Measurements from ENCODE around the gene CMTM8. TPM values are rescaled to one million over a fixed set of nuclear protein-coding genes. Genes with fewer than 3 reads are reported as not detected.
"Not testable (repeated sequence)": the region's sequence is repeated elsewhere in the genome, so short reads cannot be mapped to it uniquely, and the experiment has no call there.

The CMTM8 gene
- total RNA-seq (10 to 100 TPM in 1 of 5 experiments, 1 to 10 TPM in 4; 7.4 to 13.6 (median 8.6) TPM), polyA plus RNA-seq (10 to 100 TPM in 1 of 2 donors, 1 to 10 TPM in 1; 8.1 to 11.8 TPM), total RNA-seq (4.3 reads per million, percentile 22 among the genes with 10 or more reads in this experiment)

- Mint-ChIP-seq H3K36me3 (peaks cover 0 to 21% (median 5%) of the 10 kb centered on the region in 5 donors), H3K27me3 (peaks cover 0 to 25% (median 0%) of the 10 kb centered on the region in 5 donors), H3K4me1 (peaks cover 37 to 58% (median 50%) of the 10 kb centered on the region in 7 donors), H3K4me3 (peak within 1 kb of the TSS; percentile 88 to 93 (median 90)), H3K9me3 (peaks cover 0 to 11% (median 0%) of the 10 kb centered on the region in 11 donors), H3K27ac (peak within 1 kb of the TSS; percentile 58 to 82 (median 74))
- peak; percentile 46 to 70 (median 67) for DNase-seq
- Histone ChIP-seq H3K4me1 (ENCODE audit: control insufficient read depth in 2 of 2, insufficient read depth in 2 of 2, low read length in 2 of 2) (peaks cover 13 to 17% of the 10 kb centered on the region in 2 donors), H3K9me3 (ENCODE audit: control insufficient read depth in 2 of 3, low read length in 3 of 3) (no peaks in the 10 kb centered on the region), H3K27ac (ENCODE audit: low read depth, low read length) (peak within 1 kb of the TSS; percentile 64), H3K4me3 (ENCODE audit: low read length) (peak within 1 kb of the TSS; percentile 81), H3K27me3 (ENCODE audit: control insufficient read depth in 2 of 2, insufficient read depth in 2 of 2, low read length in 2 of 2) (no peaks in the 10 kb centered on the region), H3K36me3 (ENCODE audit: control insufficient read depth in 2 of 3, insufficient read depth in 3 of 3, low read length in 3 of 3) (no peaks in the 10 kb centered on the region)
- intact Hi-C loops (cut with micrococcal nuclease): loop anchor here (1.0 to 5.0 kb wide), 12 partner anchors 58 to 706 kb away; partner anchors contain the start of genes CMTM6 (in 2 of the 2), DYNC1LI1 (in 2 of the 2), STT3B (in 2 of the 2) and CMTM7 (in 1 of the 2)
- ChIA-PET CTCF (interaction anchor here (0.7 to 4.4 kb wide), 6 partner anchors 49 to 330 kb away, joined by 3 to 32 read pairs (median 16); no protein-coding TSS in a partner anchor), POLR2A (interaction anchor here (0.6 to 2.7 kb wide), 10 partner anchors 20 to 213 kb away, joined by 3 to 30 read pairs (median 4); no protein-coding TSS in a partner anchor)
- ATAC-seq: peak; percentile 89
These were observed at the start of gene CMTM8 for GRCh38 chr3:32238453-32239306. Gene CMTM8 (plus strand): TSS chr3:32238680. CDS start chr3:32238973, 293 bp downstream.

GRCh38 chr3:32189693-32190092, 48.8 kb upstream of the CMTM8 start:
- no peak for DNase-seq
- Histone ChIP-seq H3K9me3 (ENCODE audit: control insufficient read depth in 2 of 3, low read length in 3 of 3) (no peaks in the 10 kb centered on the region), H3K4me3 (ENCODE audit: low read length) (no peak overlapping the region), H3K4me1 (ENCODE audit: control insufficient read depth in 2 of 2, insufficient read depth in 2 of 2, low read length in 2 of 2) (no peaks in the 10 kb centered on the region), H3K27ac (ENCODE audit: low read depth, low read length) (no peak overlapping the region), H3K36me3 (ENCODE audit: control insufficient read depth in 2 of 3, insufficient read depth in 3 of 3, low read length in 3 of 3) (no peaks in the 10 kb centered on the region), H3K27me3 (ENCODE audit: control insufficient read depth in 2 of 2, insufficient read depth in 2 of 2, low read length in 2 of 2) (no peaks in the 10 kb centered on the region)
- peaks cover 4 to 24% (median 12%) of the 10 kb centered on the region in 5 donors for H3K27me3 Mint-ChIP-seq
- POLR2A ChIA-PET: no interaction called here
- H3K4me1 Mint-ChIP-seq: no peaks in the 10 kb centered on the region
- CTCF ChIA-PET: no interaction called here
- no peak for ATAC-seq
- H3K36me3 Mint-ChIP-seq: no peaks in the 10 kb centered on the region
- no peak overlapping the region for H3K27ac Mint-ChIP-seq
- no peaks in the 10 kb centered on the region for H3K9me3 Mint-ChIP-seq
- intact Hi-C loops (cut with micrococcal nuclease): no loop called here
- H3K4me3 Mint-ChIP-seq: no peak overlapping the region

GRCh38 chr3:32190556-32190955, 47.9 kb upstream of the CMTM8 start:
- H3K4me3 Mint-ChIP-seq; H3K9me3 Mint-ChIP-seq; H3K4me1 ChIP-seq (ENCODE audit: control insufficient read depth in 2 of 2, insufficient read depth in 2 of 2, low read length in 2 of 2); H3K36me3 Mint-ChIP-seq; H3K27ac Mint-ChIP-seq; H3K27ac ChIP-seq (ENCODE audit: low read depth, low read length); CTCF ChIA-PET; H3K36me3 ChIP-seq (ENCODE audit: control insufficient read depth in 2 of 3, insufficient read depth in 3 of 3, low read length in 3 of 3); DNase-seq; POLR2A ChIA-PET; H3K4me3 ChIP-seq (ENCODE audit: low read length); H3K9me3 ChIP-seq (ENCODE audit: control insufficient read depth in 2 of 3, low read length in 3 of 3); ATAC-seq; H3K4me1 Mint-ChIP-seq; intact Hi-C loops (cut with micrococcal nuclease); H3K27me3 ChIP-seq (ENCODE audit: control insufficient read depth in 2 of 2, insufficient read depth in 2 of 2, low read length in 2 of 2): not testable (repeated sequence)
- H3K27me3 Mint-ChIP-seq: peaks cover 4 to 19% (median 15%) of the 10 kb centered on the region in 5 donors

GRCh38 chr3:32193101-32193500, 45.4 kb upstream of the CMTM8 start:
- no peaks in the 10 kb centered on the region for H3K4me1 ChIP-seq (ENCODE audit: control insufficient read depth in 2 of 2, insufficient read depth in 2 of 2, low read length in 2 of 2)
- H3K36me3 ChIP-seq (ENCODE audit: control insufficient read depth in 2 of 3, insufficient read depth in 3 of 3, low read length in 3 of 3): no peaks in the 10 kb centered on the region
- Mint-ChIP-seq H3K36me3 (no peaks in the 10 kb centered on the region), H3K9me3 (no peaks in the 10 kb centered on the region), H3K27ac (no peak overlapping the region), H3K4me3 (no peak overlapping the region), H3K4me1 (no peaks in the 10 kb centered on the region), H3K27me3 (peaks cover 4 to 22% (median 18%) of the 10 kb centered on the region in 5 donors)
- intact Hi-C loops (cut with micrococcal nuclease): no loop called here
- no peak overlapping the region for H3K4me3 ChIP-seq (ENCODE audit: low read length)
- CTCF ChIA-PET: no interaction called here
- no peak overlapping the region for H3K27ac ChIP-seq (ENCODE audit: low read depth, low read length)
- POLR2A ChIA-PET: no interaction called here
- H3K27me3 ChIP-seq (ENCODE audit: control insufficient read depth in 2 of 2, insufficient read depth in 2 of 2, low read length in 2 of 2): no peaks in the 10 kb centered on the region
- DNase-seq (no peak), ATAC-seq (no peak)
- H3K9me3 ChIP-seq (ENCODE audit: control insufficient read depth in 2 of 3, low read length in 3 of 3): no peaks in the 10 kb centered on the region

- no peak overlapping the region for H3K4me3 Mint-ChIP-seq
- H3K27me3 Mint-ChIP-seq: peaks cover under 1 to 24% (median 14%) of the 10 kb centered on the region in 5 donors
- no peaks in the 10 kb centered on the region for H3K36me3 Mint-ChIP-seq
- H3K4me3 ChIP-seq (ENCODE audit: low read length): no peak overlapping the region
- DNase-seq: no peak
- H3K9me3 Mint-ChIP-seq: no peaks in the 10 kb centered on the region
- H3K27me3 ChIP-seq (ENCODE audit: control insufficient read depth in 2 of 2, insufficient read depth in 2 of 2, low read length in 2 of 2): no peaks in the 10 kb centered on the region
- no peaks in the 10 kb centered on the region for H3K9me3 ChIP-seq (ENCODE audit: control insufficient read depth in 2 of 3, low read length in 3 of 3)
- H3K4me1 Mint-ChIP-seq: peaks cover 0 to 4% (median 0%) of the 10 kb centered on the region in 7 donors
- ChIA-PET CTCF (no interaction called here), POLR2A (no interaction called here)
- ATAC-seq: no peak
- no peaks in the 10 kb centered on the region for H3K36me3 ChIP-seq (ENCODE audit: control insufficient read depth in 2 of 3, insufficient read depth in 3 of 3, low read length in 3 of 3)
- no peaks in the 10 kb centered on the region for H3K4me1 ChIP-seq (ENCODE audit: control insufficient read depth in 2 of 2, insufficient read depth in 2 of 2, low read length in 2 of 2)
- H3K27ac ChIP-seq (ENCODE audit: low read depth, low read length): no peak overlapping the region
- intact Hi-C loops (cut with micrococcal nuclease): no loop called here
- no peak overlapping the region for H3K27ac Mint-ChIP-seq
These were observed 43.8 kb upstream of the CMTM8 start for GRCh38 chr3:32194653-32195052.

- CTCF ChIA-PET: interaction anchor here (0.7 kb wide), 1 partner anchor 176 kb away, joined by 3 read pairs; no protein-coding TSS in a partner anchor
- H3K9me3 ChIP-seq (ENCODE audit: control insufficient read depth in 2 of 3, low read length in 3 of 3): no peaks in the 10 kb centered on the region
- intact Hi-C loops (cut with micrococcal nuclease): no loop called here
- no peak for ATAC-seq
- Mint-ChIP-seq H3K9me3 (no peaks in the 10 kb centered on the region), H3K36me3 (no peaks in the 10 kb centered on the region), H3K4me1 (peaks cover 0 to 4% (median 0%) of the 10 kb centered on the region in 7 donors), H3K27ac (no peak overlapping the region), H3K27me3 (peaks cover 0 to 31% (median 10%) of the 10 kb centered on the region in 5 donors), H3K4me3 (no peak overlapping the region)
- no peaks in the 10 kb centered on the region for H3K4me1 ChIP-seq (ENCODE audit: control insufficient read depth in 2 of 2, insufficient read depth in 2 of 2, low read length in 2 of 2)
- H3K27ac ChIP-seq (ENCODE audit: low read depth, low read length): no peak overlapping the region
- H3K4me3 ChIP-seq (ENCODE audit: low read length): no peak overlapping the region
- POLR2A ChIA-PET: no interaction called here
- no peaks in the 10 kb centered on the region for H3K36me3 ChIP-seq (ENCODE audit: control insufficient read depth in 2 of 3, insufficient read depth in 3 of 3, low read length in 3 of 3)
- DNase-seq: no peak
- H3K27me3 ChIP-seq (ENCODE audit: control insufficient read depth in 2 of 2, insufficient read depth in 2 of 2, low read length in 2 of 2): no peaks in the 10 kb centered on the region
These were observed 42.4 kb upstream of the CMTM8 start for GRCh38 chr3:32195995-32196540.

Measured in naive thymus-derived CD4-positive, alpha-beta T cell (primary cell).